ENCODE measurements around the gene SIM1. TPM values are rescaled to one million over a fixed set of nuclear protein-coding genes. Genes with fewer than 3 reads are reported as not detected.

The SIM1 gene
- total RNA-seq, 4 donors from 2014 or later, result not detected

GRCh38 chr6:100353276-100354015, 111.3 kb downstream of the SIM1 start:
- Histone ChIP-seq H3K9me3 (no peaks in the 10 kb centered on the region), H3K4me3 (no peak overlapping the region), H3K4me1 (no peaks in the 10 kb centered on the region), H3K27ac (no peak overlapping the region), H3K27me3 (no peaks in the 10 kb centered on the region), H3K36me3 (no peaks in the 10 kb centered on the region)
- 76 to 79% methylated on average over 4 to 8 of the region's 8 CpGs for WGBS, 2 donors (ENCODE audit: low coverage in 1 of 2)
- TF ChIP-seq POLR2AphosphoS5 (IDR thresholded peaks at IDR 0.05), result no peak
- no peak for TF ChIP-seq CTCF (IDR thresholded peaks at IDR 0.05)
- TF ChIP-seq POLR2A (IDR thresholded peaks at IDR 0.05), result no peak
- no peak for ATAC-seq

- Histone ChIP-seq H3K27me3 (no peaks in the 10 kb centered on the region), H3K36me3 (no peaks in the 10 kb centered on the region), H3K4me1 (no peaks in the 10 kb centered on the region), H3K4me3 (no peak overlapping the region), H3K9me3 (no peaks in the 10 kb centered on the region), H3K27ac (no peak overlapping the region)
- no peak for ATAC-seq
- no peak for TF ChIP-seq EP300 (IDR thresholded peaks at IDR 0.05)
- TF ChIP-seq CTCF (IDR thresholded peaks at IDR 0.05), result no peak
- TF ChIP-seq POLR2A (IDR thresholded peaks at IDR 0.05), result no peak
- TF ChIP-seq POLR2AphosphoS5 (IDR thresholded peaks at IDR 0.05), result no peak
Measured at GRCh38 chr6:100350139-100350538, 114.6 kb downstream of the SIM1 start.

DNA sequence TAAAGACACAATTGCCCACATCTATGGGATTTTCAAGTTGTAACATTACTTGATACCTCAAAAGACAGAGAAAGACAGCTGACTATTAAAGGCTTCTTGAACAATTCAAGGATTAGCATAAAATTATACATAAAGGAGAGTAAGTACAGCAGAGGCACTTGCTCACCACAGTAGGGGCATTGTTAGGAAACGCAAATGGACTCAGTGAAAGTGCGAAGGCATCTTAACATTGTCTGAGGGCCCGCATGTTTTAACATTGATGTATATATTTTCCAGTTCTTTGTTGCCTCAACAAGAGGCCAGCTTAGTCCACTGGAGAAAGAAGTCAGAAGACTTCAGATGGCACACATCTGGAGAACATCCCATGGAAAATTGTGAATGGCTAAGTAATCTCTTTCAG, 115.4 kb downstream of the SIM1 start:
- H3K9me3 ChIP-seq, result no peaks in the 10 kb centered on the region
- no peaks in the 10 kb centered on the region for H3K4me1 ChIP-seq
- 64 to 78% methylated on average over 3 of the region's 3 CpGs for WGBS, 2 donors (ENCODE audit: low coverage in 1 of 2)
- H3K36me3 ChIP-seq, result no peaks in the 10 kb centered on the region
- no peak for TF ChIP-seq POLR2AphosphoS5 (IDR thresholded peaks at IDR 0.05)
- TF ChIP-seq CTCF (IDR thresholded peaks at IDR 0.05), result no peak
- no peak for TF ChIP-seq POLR2A (IDR thresholded peaks at IDR 0.05)
- TF ChIP-seq EP300 (IDR thresholded peaks at IDR 0.05), result no peak
- ATAC-seq, result no peak
- no peak overlapping the region for H3K4me3 ChIP-seq
- no peaks in the 10 kb centered on the region for H3K27me3 ChIP-seq
- no peak overlapping the region for H3K27ac ChIP-seq

DNA sequence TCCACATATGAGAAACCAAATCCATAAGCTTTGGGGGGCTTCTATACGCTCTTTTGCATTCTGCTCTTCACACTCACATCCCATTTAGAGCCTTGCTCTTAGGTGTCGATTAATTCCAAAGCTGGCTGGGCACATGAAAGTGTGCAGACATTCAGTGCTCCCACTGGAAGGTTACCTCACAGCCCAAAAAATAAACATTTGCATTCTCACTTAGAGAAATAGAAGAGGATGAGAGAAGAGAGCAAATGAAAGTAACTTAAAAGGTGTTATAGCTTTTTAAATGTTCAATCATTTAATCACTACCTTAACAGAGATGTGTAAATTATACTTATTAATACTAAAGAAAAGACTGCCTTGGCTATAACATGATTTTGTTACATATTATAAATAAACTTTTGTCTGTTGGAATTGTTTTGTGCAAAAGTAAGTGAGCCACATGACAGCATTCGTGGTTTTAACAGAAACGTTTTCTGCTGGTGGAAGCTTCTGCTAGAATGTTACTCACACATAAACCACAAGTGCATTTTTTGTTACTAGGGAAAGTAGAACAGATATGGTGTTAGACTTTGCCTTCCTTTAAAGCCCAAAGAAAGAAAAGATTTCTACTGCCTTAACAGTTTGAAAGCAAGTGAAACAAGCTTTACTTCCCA, 116.7 kb downstream of the SIM1 start:
- ATAC-seq, result no peak
- WGBS, 2 donors (ENCODE audit: low coverage in 1 of 2), result 36 to 40% methylated on average over 4 of the region's 4 CpGs
- H3K36me3 ChIP-seq, result no peaks in the 10 kb centered on the region
- H3K4me1 ChIP-seq, result no peaks in the 10 kb centered on the region
- H3K9me3 ChIP-seq, result no peaks in the 10 kb centered on the region
- no peak overlapping the region for H3K4me3 ChIP-seq
- no peak overlapping the region for H3K27ac ChIP-seq
- no peaks in the 10 kb centered on the region for H3K27me3 ChIP-seq
- TF ChIP-seq POLR2AphosphoS5 (IDR thresholded peaks at IDR 0.05) (no peak), EP300 (IDR thresholded peaks at IDR 0.05) (no peak), CTCF (IDR thresholded peaks at IDR 0.05) (no peak), POLR2A (IDR thresholded peaks at IDR 0.05) (no peak)

DNA sequence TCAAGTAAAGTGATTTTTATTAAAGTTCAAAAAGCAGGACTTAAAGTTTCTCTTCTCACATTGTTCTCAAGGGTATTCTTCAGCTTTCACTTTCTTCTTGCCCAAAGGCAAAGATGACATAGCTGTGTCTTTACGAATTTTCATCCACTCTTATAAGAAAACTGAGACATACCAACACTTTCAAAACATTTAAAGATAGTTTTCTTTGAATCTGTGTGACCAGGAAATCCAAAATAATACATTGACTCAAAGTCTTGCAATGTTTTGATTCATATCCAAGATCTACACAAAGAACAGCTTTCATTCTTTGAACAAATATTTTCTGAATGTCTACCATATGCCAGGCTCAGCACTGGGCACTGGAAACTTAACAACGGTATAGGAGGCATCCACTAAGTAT, 117.9 kb downstream of the SIM1 start:
- H3K36me3 ChIP-seq, result no peaks in the 10 kb centered on the region
- ATAC-seq, result no peak
- no peaks in the 10 kb centered on the region for H3K27me3 ChIP-seq
- H3K4me3 ChIP-seq, result no peak overlapping the region
- no peak overlapping the region for H3K27ac ChIP-seq
- TF ChIP-seq CTCF (IDR thresholded peaks at IDR 0.05) (no peak), POLR2A (IDR thresholded peaks at IDR 0.05) (no peak), POLR2AphosphoS5 (IDR thresholded peaks at IDR 0.05) (no peak), EP300 (IDR thresholded peaks at IDR 0.05) (no peak)
- H3K9me3 ChIP-seq, result no peaks in the 10 kb centered on the region
- WGBS, 2 donors (ENCODE audit: low coverage in 1 of 2), result 43 to 58% methylated on average over 2 of the region's 2 CpGs
- H3K4me1 ChIP-seq, result no peaks in the 10 kb centered on the region
